ENCODE results near the gene RPL13.

The RPL13 gene

GRCh38 chr16:89596061-89596689 lies 35.7 kb downstream of the RPL13 start:
- Histone ChIP-seq H3K9me3 (no peaks in the 10 kb centered on the region), H3K4me1 (ENCODE audit: control insufficient read depth in 1 of 2, insufficient read depth in 1 of 2, low read depth in 1 of 2, low read length in 1 of 2) (no peaks in the 10 kb centered on the region), H3K27me3 (no peaks in the 10 kb centered on the region), H3K4me3 (ENCODE audit: low read depth in 1 of 2, low read length in 1 of 2) (no peak overlapping the region), H3K27ac (no peak overlapping the region), H3K36me3 (no peaks in the 10 kb centered on the region)
- TF ChIP-seq, protein P1, sequence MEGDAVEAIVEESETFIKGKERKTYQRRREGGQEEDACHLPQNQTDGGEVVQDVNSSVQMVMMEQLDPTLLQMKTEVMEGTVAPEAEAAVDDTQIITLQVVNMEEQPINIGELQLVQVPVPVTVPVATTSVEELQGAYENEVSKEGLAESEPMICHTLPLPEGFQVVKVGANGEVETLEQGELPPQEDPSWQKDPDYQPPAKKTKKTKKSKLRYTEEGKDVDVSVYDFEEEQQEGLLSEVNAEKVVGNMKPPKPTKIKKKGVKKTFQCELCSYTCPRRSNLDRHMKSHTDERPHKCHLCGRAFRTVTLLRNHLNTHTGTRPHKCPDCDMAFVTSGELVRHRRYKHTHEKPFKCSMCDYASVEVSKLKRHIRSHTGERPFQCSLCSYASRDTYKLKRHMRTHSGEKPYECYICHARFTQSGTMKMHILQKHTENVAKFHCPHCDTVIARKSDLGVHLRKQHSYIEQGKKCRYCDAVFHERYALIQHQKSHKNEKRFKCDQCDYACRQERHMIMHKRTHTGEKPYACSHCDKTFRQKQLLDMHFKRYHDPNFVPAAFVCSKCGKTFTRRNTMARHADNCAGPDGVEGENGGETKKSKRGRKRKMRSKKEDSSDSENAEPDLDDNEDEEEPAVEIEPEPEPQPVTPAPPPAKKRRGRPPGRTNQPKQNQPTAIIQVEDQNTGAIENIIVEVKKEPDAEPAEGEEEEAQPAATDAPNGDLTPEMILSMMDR (IDR thresholded peaks at IDR 0.05) = no peak

- Histone ChIP-seq H3K36me3 (no peaks in the 10 kb centered on the region), H3K27ac (no peak overlapping the region), H3K27me3 (peaks cover 6% of the 10 kb centered on the region), H3K4me1 (ENCODE audit: control insufficient read depth in 1 of 2, insufficient read depth in 1 of 2, low read depth in 1 of 2, low read length in 1 of 2) (no peaks in the 10 kb centered on the region), H3K4me3 (ENCODE audit: low read depth in 1 of 2, low read length in 1 of 2) (no peak overlapping the region), H3K9me3 (no peaks in the 10 kb centered on the region)
- TF ChIP-seq, protein P1 (IDR thresholded peaks at IDR 0.05) = no peak
Observed at GRCh38 chr16:89596957-89597649, 36.6 kb downstream of the RPL13 start.

DNA sequence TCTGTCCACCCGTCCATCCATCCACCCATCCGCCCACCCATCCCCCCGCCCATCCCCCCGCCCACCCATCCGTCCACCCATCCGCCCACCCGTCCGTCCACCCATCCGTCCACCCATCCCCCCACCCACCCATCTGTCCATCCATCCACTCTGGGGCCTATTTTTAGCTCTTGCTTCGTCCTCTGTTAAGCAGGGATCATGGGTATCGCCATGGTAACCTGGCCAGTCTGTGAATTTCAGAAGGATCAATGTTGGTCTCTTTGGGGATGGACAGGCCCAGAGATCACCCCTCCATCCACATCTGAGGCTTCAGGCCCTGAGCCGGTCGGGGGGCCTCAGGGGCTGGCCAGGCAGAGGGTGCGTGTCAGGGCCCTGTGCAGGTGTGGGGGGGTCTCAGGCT lies 37.7 kb downstream of the RPL13 start:
- H3K4me1 ChIP-seq (ENCODE audit: control insufficient read depth in 1 of 2, insufficient read depth in 1 of 2, low read depth in 1 of 2, low read length in 1 of 2) = no peaks in the 10 kb centered on the region
- no peak overlapping the region for H3K4me3 ChIP-seq (ENCODE audit: low read depth in 1 of 2, low read length in 1 of 2)
- peaks cover 17% of the 10 kb centered on the region for H3K27me3 ChIP-seq
- no peaks in the 10 kb centered on the region for H3K9me3 ChIP-seq
- no peak overlapping the region for H3K27ac ChIP-seq
- TF ChIP-seq, protein P1 (IDR thresholded peaks at IDR 0.05) = no peak
- no peaks in the 10 kb centered on the region for H3K36me3 ChIP-seq

GRCh38 chr16:89599451-89599858 lies 39.0 kb downstream of the RPL13 start:
- Histone ChIP-seq H3K4me1 (ENCODE audit: control insufficient read depth in 1 of 2, insufficient read depth in 1 of 2, low read depth in 1 of 2, low read length in 1 of 2) (no peaks in the 10 kb centered on the region), H3K4me3 (ENCODE audit: low read depth in 1 of 2, low read length in 1 of 2) (no peak overlapping the region), H3K36me3 (no peaks in the 10 kb centered on the region), H3K27ac (no peak overlapping the region), H3K27me3 (peaks cover 20% of the 10 kb centered on the region), H3K9me3 (no peaks in the 10 kb centered on the region)
- TF ChIP-seq, protein P1 (IDR thresholded peaks at IDR 0.05) = no peak

DNA sequence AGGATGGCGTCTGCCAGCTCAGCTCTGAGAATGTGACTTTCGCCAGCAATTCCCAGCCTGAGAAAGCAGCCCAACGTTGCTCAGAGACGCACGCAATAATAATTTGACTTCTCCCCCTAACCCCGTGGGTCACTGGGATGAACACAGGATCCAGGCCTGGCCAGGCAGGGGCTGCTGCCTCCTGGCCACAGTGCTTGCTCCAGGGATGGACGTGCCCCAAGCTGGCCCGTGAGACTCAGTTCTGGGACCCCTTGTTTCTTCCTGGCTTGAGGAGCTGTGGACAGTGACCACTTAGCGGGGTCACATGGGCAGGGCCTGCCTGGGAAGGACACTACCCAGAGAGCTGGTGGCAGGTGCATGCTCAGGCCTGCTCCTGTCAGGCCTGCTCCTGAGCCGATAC lies 39.4 kb downstream of the RPL13 start:
- no peaks in the 10 kb centered on the region for H3K4me1 ChIP-seq (ENCODE audit: control insufficient read depth in 1 of 2, insufficient read depth in 1 of 2, low read depth in 1 of 2, low read length in 1 of 2)
- H3K27ac ChIP-seq = no peak overlapping the region
- no peaks in the 10 kb centered on the region for H3K36me3 ChIP-seq
- no peaks in the 10 kb centered on the region for H3K9me3 ChIP-seq
- H3K4me3 ChIP-seq (ENCODE audit: low read depth in 1 of 2, low read length in 1 of 2) = no peak overlapping the region
- H3K27me3 ChIP-seq = peaks cover 20% of the 10 kb centered on the region
- TF ChIP-seq, protein P1 (IDR thresholded peaks at IDR 0.05) = no peak
